ENCODE results near the gene SMOC2.

Gene SMOC2

DNA sequence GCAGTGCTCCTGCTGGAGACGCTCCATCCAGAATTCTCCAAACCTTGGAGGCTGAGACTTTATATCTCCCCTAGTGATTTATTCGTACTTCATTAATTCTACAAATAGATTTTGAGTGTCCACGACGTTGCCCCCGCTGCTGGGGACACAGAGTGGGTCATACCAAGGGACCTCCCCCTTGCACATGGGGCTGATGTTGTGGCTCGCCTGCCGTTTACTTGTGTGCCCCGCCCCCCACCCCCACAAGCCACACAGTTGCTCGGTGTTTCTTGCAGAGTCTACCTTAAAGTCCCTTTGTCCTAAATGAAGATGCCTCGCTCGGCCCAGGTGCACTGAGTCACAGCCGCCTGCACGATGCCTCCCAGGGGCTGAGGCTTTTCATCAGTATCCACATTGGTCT, 20.3 kb upstream of the SMOC2 start:
- no peak for TF ChIP-seq GATA2 (IDR thresholded peaks at IDR 0.05; ENCODE audit: low read depth, low read length)
- no peak for TF ChIP-seq GATA3 (IDR thresholded peaks at IDR 0.05; ENCODE audit: low read depth, low read length)

DNA sequence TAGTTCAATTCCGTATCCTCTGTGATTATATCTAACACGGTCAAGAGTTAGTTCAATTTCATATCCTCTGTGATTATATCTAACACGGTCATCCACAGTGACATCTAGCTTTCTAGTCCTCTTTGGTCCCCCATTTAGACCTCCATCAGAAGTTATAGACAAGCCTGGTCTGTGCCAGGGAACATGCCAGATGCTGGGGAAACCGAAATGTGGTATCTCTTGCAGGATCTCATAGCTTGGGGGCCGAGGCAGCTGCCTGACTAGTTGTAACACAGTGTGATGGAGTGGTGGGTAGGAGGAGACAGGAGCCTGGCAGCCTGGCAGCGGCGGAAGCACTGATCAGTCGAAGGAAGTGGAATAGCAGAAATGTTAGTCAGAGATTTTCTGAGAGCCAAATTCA, 13.8 kb upstream of the SMOC2 start:
- peak; percentile 99 for TF ChIP-seq GATA2 (IDR thresholded peaks at IDR 0.05; ENCODE audit: low read depth, low read length)
- peak; percentile 91 for TF ChIP-seq GATA3 (IDR thresholded peaks at IDR 0.05; ENCODE audit: low read depth, low read length)

- TF ChIP-seq GATA3 (IDR thresholded peaks at IDR 0.05; ENCODE audit: low read depth, low read length), result no peak
- no peak for TF ChIP-seq GATA2 (IDR thresholded peaks at IDR 0.05; ENCODE audit: low read depth, low read length)
Measured at GRCh38 chr6:168428052-168428826, 12.7 kb upstream of the SMOC2 start.

- TF ChIP-seq GATA2 (IDR thresholded peaks at IDR 0.05; ENCODE audit: low read depth, low read length), result no peak
- no peak for TF ChIP-seq GATA3 (IDR thresholded peaks at IDR 0.05; ENCODE audit: low read depth, low read length)
Measured at GRCh38 chr6:168428863-168429262, 12.1 kb upstream of the SMOC2 start.

DNA sequence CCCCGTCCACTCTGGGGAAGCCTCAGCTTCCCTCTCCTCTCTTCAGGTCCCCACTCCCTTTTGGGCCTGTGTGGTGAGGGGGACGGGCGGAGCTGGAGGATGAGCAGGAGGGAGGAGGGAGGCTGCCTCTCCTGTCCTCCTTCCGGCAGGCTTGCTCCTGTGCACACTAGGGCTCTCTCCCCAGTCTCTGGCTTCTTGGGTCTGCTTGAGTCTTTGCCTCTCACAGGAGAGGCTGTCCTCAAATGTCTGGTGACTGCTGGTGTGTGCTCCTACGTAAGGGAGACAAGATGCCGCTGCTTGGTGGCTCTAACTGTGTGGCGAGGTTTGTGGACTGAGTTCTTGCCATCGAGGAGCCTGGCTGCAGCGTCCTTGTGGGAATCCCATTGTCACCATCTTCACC, 8.8 kb upstream of the SMOC2 start:
- TF ChIP-seq GATA3 (IDR thresholded peaks at IDR 0.05; ENCODE audit: low read depth, low read length) (no peak), GATA2 (IDR thresholded peaks at IDR 0.05; ENCODE audit: low read depth, low read length) (no peak)

DNA sequence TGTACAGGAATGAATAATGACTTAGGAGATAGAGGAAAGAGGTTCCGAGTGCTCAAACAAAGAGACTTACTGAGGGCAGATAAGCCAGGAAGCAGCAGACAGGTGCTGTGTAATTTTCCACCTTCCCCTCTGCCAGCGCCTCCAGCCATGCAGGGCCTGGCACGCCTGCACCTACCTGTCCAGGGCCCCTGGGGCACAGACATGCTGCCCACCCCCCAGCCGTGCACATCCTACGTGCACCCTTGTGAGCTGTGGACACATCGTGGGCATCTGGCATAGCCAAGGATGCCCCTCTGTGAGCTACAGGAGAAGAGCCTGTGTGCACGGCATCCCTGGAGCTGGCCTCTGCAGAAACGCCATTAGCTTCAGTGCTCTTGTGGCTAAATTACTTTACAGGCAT, 7.1 kb upstream of the SMOC2 start:
- no peak for TF ChIP-seq GATA2 (IDR thresholded peaks at IDR 0.05; ENCODE audit: low read depth, low read length)
- TF ChIP-seq GATA3 (IDR thresholded peaks at IDR 0.05; ENCODE audit: low read depth, low read length), result no peak

DNA sequence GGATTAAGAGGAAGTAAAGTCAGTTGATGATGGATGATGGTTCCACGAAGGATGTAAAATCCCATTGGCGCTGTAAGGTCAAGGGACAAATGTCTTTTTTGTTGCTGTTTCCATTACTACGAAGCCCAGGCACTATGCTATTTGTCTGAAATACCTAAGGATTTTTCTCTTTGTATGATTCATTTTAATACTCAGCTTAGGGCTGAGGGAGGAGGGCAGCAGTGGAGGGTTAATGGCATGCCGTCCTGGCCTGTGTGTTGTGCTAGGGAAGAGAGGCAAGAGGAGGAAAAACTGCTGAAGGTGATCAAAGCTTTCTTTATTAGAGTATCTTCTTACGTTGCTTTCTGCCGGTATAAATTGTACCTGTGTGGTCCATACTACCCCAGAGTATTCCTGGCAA, 6.5 kb upstream of the SMOC2 start:
- no peak for TF ChIP-seq GATA3 (IDR thresholded peaks at IDR 0.05; ENCODE audit: low read depth, low read length)

- TF ChIP-seq GATA3 (IDR thresholded peaks at IDR 0.05; ENCODE audit: low read depth, low read length), result no peak
- TF ChIP-seq GATA2 (IDR thresholded peaks at IDR 0.05; ENCODE audit: low read depth, low read length), result no peak
Measured at GRCh38 chr6:168437751-168438150, 3.2 kb upstream of the SMOC2 start.

DNA sequence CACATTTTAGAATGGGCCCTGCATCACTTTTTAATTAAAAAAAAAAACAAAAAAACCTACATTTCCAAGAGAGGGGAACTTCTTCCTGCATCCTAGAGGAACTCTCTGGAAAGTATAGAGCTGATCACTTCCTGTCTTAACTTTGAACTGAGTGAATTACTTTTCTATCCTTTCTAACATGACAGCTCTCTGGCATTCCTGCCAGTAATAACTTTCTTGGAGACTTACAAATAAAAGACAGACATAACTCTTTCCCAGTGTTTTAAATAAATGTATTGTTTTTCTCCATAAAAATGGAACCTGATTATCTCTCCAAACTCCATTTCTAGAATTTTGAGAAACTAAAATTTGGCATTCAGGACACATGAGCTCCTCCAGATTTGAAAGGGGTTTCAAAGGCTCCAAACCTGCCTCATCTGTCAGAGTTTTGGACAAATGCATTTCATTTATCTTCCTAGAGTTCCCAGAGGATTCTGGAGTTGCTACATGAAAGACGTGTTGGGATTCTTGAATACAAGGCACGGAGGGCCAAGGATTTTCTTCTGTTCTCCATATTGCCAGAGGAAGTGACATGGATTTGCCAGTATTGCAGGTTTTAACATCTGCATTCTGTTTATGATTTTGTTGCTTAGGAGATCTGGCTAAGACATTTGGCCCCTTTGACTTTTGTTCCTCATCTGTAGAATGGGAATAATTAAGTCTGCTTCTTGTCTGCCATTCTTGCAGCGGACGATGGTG, 2.0 kb upstream of the SMOC2 start:
- TF ChIP-seq GATA2 (IDR thresholded peaks at IDR 0.05; ENCODE audit: low read depth, low read length), result no peak

DNA sequence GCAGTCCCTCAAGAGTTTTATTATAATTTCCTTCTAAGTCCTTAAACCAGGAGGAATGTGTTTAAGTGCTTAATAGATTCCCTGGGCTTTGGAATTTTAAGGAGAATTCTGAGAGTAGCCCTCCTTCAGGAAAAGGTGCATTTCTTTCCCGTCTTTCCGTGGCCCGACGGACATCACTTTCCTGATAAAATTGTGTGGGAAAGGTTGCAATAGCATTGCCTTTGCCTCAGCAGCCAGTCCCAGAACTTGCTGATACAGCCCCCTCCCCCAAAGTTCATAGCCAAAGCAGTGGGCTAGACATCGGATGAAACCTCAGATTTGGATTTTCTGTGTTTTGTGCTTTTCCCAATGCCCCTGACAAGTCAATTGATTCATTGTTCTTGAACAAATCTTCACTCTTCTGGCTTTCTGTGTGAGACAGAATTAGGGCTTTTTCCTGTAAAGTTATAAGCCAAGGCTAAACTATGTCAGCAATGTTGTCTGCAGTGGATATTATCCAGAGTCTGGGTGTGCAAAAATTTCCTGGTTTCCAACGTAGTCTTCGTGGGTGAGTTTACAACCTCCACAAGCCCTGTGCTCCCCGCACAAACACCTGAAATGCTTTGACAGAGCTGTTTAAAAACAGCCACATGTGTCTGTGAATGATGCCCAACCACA, 1.1 kb upstream of the SMOC2 start:
- no peak for TF ChIP-seq GATA3 (IDR thresholded peaks at IDR 0.05; ENCODE audit: low read depth, low read length)
- no peak for TF ChIP-seq GATA2 (IDR thresholded peaks at IDR 0.05; ENCODE audit: low read depth, low read length)

GRCh38 chr6:168441434-168442391, 729 bp downstream of the SMOC2 start:
- no peak for TF ChIP-seq GATA2 (IDR thresholded peaks at IDR 0.05; ENCODE audit: low read depth, low read length)
- no peak for TF ChIP-seq GATA3 (IDR thresholded peaks at IDR 0.05; ENCODE audit: low read depth, low read length)

- no peak for TF ChIP-seq GATA2 (IDR thresholded peaks at IDR 0.05; ENCODE audit: low read depth, low read length)
- TF ChIP-seq GATA3 (IDR thresholded peaks at IDR 0.05; ENCODE audit: low read depth, low read length), result no peak
Measured at GRCh38 chr6:168442646-168443045, 1.7 kb downstream of the SMOC2 start.

DNA sequence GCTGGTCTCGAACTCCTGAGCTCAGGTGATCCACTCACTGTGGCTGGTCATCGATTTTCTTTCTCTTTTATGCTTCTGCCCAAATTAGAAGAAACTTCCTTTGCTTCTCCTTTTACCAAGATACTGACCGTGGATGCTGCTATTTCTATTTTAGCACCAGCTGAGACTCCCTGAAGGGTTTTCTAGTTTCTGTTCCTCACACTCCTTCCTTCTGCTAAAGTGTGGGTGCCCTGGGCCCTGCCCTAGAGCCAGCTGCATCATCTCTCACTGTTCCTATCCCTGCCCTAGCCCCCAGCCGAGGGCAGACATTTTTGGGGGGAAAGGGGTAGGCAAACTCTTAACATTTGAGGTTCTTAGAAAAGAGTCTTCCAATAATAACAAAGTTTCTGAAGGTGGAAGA, 6.3 kb downstream of the SMOC2 start:
- no peak for TF ChIP-seq GATA2 (IDR thresholded peaks at IDR 0.05; ENCODE audit: low read depth, low read length)

DNA sequence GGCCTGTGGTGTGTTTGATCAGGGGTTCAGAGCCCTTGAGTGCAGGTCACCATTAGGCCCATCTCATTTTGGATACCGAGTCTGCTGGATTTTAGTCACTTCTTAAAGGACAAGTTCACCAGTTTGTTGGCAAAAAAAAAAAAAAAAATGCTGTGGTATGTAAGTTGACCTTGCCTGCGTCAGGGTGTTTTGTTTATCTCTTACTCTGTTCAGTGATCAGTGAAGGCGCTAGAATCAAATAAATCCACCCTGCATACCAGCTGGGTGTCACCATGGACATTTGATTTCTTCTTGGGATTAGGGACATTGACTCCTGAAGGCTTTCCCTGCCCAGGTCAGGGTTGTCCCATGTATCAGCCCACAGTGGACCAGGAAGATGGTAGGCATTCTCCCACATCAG, 6.7 kb downstream of the SMOC2 start:
- TF ChIP-seq GATA2 (IDR thresholded peaks at IDR 0.05; ENCODE audit: low read depth, low read length) (no peak), GATA3 (IDR thresholded peaks at IDR 0.05; ENCODE audit: low read depth, low read length) (no peak)

Data from SH-SY5Y (cell line).